Stimulated activated CD4-positive, alpha-beta T cell treated with anti-CD3 and anti-CD28 coated beads, TNF-alpha, amount 100 ng/mL, for 4 hours (primary cell): ENCODE measurements around the gene FNDC11.
A peak's percentile ranks its signal among the peaks of the same experiment; 100 is the strongest.
"Not testable (repeated sequence)": the region's sequence is repeated elsewhere in the genome, so short reads cannot be mapped to it uniquely, and the experiment has no call there.

ENCODE experiments used
- DNase-seq, 3 experiments: peaks; one replicate each; pipeline ENCODE4 v3.0.0-alpha.2; 2020; ENCODE audit warnings: low read depth in 3 of 3

Gene FNDC11

GRCh38 chr20:63553933-63554290, at the start of gene FNDC11:
Gene FNDC11, plus strand, starts transcription at chr20:63554159. Its CDS starts 1,505 bp downstream, at chr20:63555664.
- DNase-seq = peak; percentile 27 to 50 (median 37)

- DNase-seq = no peak
These were observed 49.3 kb upstream of the FNDC11 start for GRCh38 chr20:63504642-63505041.

- DNase-seq = no peak
These were observed 48.7 kb upstream of the FNDC11 start for GRCh38 chr20:63505281-63505680.

- DNase-seq = no peak
These were observed 48.2 kb upstream of the FNDC11 start for GRCh38 chr20:63505723-63506122.

- no peak for DNase-seq
These were observed 46.7 kb upstream of the FNDC11 start for GRCh38 chr20:63507083-63507743.

GRCh38 chr20:63508072-63508768, 45.7 kb upstream of the FNDC11 start:
- DNase-seq = no peak

GRCh38 chr20:63509088-63509564, 44.8 kb upstream of the FNDC11 start:
- no peak for DNase-seq

GRCh38 chr20:63513207-63513606, 40.8 kb upstream of the FNDC11 start:
- DNase-seq = no peak

GRCh38 chr20:63514520-63514919, 39.4 kb upstream of the FNDC11 start:
- not testable (repeated sequence) for DNase-seq

GRCh38 chr20:63517376-63518309, 36.3 kb upstream of the FNDC11 start:
- no peak for DNase-seq

- DNase-seq = no peak
These were observed 35.6 kb upstream of the FNDC11 start for GRCh38 chr20:63518351-63518861.

- DNase-seq = no peak
These were observed 34.9 kb upstream of the FNDC11 start for GRCh38 chr20:63518946-63519667.

- DNase-seq = peak in 2 of 3 experiments; percentile 38 to 42
These were observed 34.1 kb upstream of the FNDC11 start for GRCh38 chr20:63519668-63520503.

GRCh38 chr20:63520504-63520933, 33.4 kb upstream of the FNDC11 start, which contains the start of gene PPDPF:
Gene PPDPF, plus strand, starts transcription at chr20:63520765. Its CDS starts 544 bp downstream, at chr20:63521309.
- DNase-seq = peak; percentile 75 to 84 (median 76)

GRCh38 chr20:63520934-63521601, 32.9 kb upstream of the FNDC11 start:
- peak; percentile 40 to 59 (median 46) for DNase-seq

- no peak for DNase-seq
These were observed 32.4 kb upstream of the FNDC11 start for GRCh38 chr20:63521602-63522001.

GRCh38 chr20:63522091-63522868, 31.7 kb upstream of the FNDC11 start:
- DNase-seq = no peak

- DNase-seq = no peak
These were observed 30.9 kb upstream of the FNDC11 start for GRCh38 chr20:63522981-63523611.
